K562 (cell line): ENCODE results near the gene TMEM126B. TPM values are rescaled to one million over a fixed set of nuclear protein-coding genes. Genes with fewer than 3 reads are reported as not detected.

Experiments used
- ATAC-seq: fragments of 200-7000 bp; cut with Tn5 transposase; 3 replicates; pipeline ENCODE4 v1.9.1; 2020; ENCODE audit warnings: moderate library complexity
- BruUV-seq: library from RNA; stranded (reverse); fragments of 400-500 nt; replicated peaks from 2 replicates; lab custom pipeline; 2021; lab: Mats Ljungman, UMichigan
- CTCF ChIA-PET: fragments of 300-600 bp; formaldehyde crosslinking; extraction: SDS; loops from one replicate; lab custom pipeline; 2021; ENCODE audit warnings: low intra/inter-chr PET ratio; lab: Yijun Ruan, JAX
- POLR2A ChIA-PET: fragments of 300-600, 350-650 bp; sonication (Branson Sonifier 250); formaldehyde crosslinking; extraction: SDS; loops from one replicate; lab custom pipeline; 2021; ENCODE audit warnings: antibody characterized with exemption, inconsistent platforms; lab: Yijun Ruan, JAX
- DNase-seq, 4 experiments: peaks; one replicate each; pipeline versions ENCODE4 v3.0.0 to v3.0.0-alpha.2; 2011 to 2018; ENCODE audit warnings: low spot score in 3 of 4, mixed read lengths in 3 of 4; ENCODE audit errors: extremely low read depth in 1 of 4
- FAIRE-seq: peaks from 2 replicates; lab custom pipeline; 2011; peaks lifted over from hg19 to GRCh38; lab: Jason Lieb, UNC
- H2AFZ ChIP-seq: 2 replicates; pipeline ENCODE4 v1.6.0; 2011; ENCODE audit warnings: low read depth, low read length, control low read depth, inconsistent platforms
- H3K27ac ChIP-seq: fragments of 200-600 bp; 3 replicates; pipeline ENCODE4 v1.8.0; 2011; ENCODE audit warnings: low read depth, mild to moderate bottlenecking, control low read depth, inconsistent platforms, low read length, moderate library complexity, mixed read lengths; ENCODE audit errors: extremely low read depth
- H3K27me3 ChIP-seq, 2 experiments: fragments of 300-600 bp in 1 of 2; 2 replicates in 1 of 2; 3 replicates in 1 of 2; pipeline versions ENCODE4 v1.6.0 to v1.8.0; 2011; ENCODE audit warnings: inconsistent platforms in 2 of 2, low read length in 2 of 2, mild to moderate bottlenecking in 1 of 2, mixed read lengths in 1 of 2, moderate library complexity in 1 of 2; ENCODE audit not compliant: control insufficient read depth in 2 of 2, insufficient read depth in 2 of 2
- H3K36me3 ChIP-seq: fragments of 300-600 bp; 3 replicates; pipeline ENCODE4 v1.8.0; 2011; ENCODE audit warnings: mild to moderate bottlenecking, low read length, inconsistent platforms; ENCODE audit not compliant: control insufficient read depth, insufficient read depth
- H3K4me1 ChIP-seq, 2 experiments: fragments of 200-600 bp in 1 of 2; replicated peaks in 1 of 2; 2 replicates in 1 of 2; 3 replicates in 1 of 2; pipeline versions ENCODE4 v1.5.1 to v1.8.0; 2011; ENCODE audit warnings: inconsistent platforms in 2 of 2, low read length in 2 of 2, mild to moderate bottlenecking in 1 of 2, mixed read lengths in 1 of 2, moderate library complexity in 1 of 2; ENCODE audit not compliant: control insufficient read depth in 2 of 2, insufficient read depth in 2 of 2
- H3K4me2 ChIP-seq: 2 replicates; pipeline ENCODE4 v1.6.1; 2011; ENCODE audit warnings: low read length, control low read depth, inconsistent platforms, mixed read lengths; ENCODE audit not compliant: insufficient read depth
- H3K4me3 ChIP-seq: fragments of 200-600 bp; sonication (generic), shearing (Covaris generic); 2 replicates; pipeline ENCODE4 v1.5.1; 2016; ENCODE audit warnings: control low read depth, inconsistent platforms
- H3K79me2 ChIP-seq: fragments of 200-600 bp; 3 replicates; pipeline ENCODE4 v1.8.0; 2011; ENCODE audit warnings: low read length, inconsistent platforms; ENCODE audit not compliant: control insufficient read depth, insufficient read depth
- H3K9ac ChIP-seq, 2 experiments: 2 replicates each; pipeline versions ENCODE4 v1.6.0 to v1.6.1; 2011; ENCODE audit warnings: low read depth in 2 of 2, low read length in 2 of 2, control low read depth in 1 of 2, inconsistent platforms in 1 of 2, mild to moderate bottlenecking in 1 of 2, mixed read lengths in 1 of 2; ENCODE audit not compliant: insufficient read depth in 1 of 2
- H3K9me1 ChIP-seq: one replicate; pipeline ENCODE4 v1.6.0; 2011; ENCODE audit warnings: inconsistent platforms, mild to moderate bottlenecking, low read length, moderate library complexity; ENCODE audit not compliant: control insufficient read depth, insufficient read depth
- H3K9me3 ChIP-seq: replicated peaks from 2 replicates; pipeline ENCODE4 v1.5.1; 2011; ENCODE audit warnings: low read depth, low read length, inconsistent platforms; ENCODE audit not compliant: control insufficient read depth, insufficient read depth
- H4K20me1 ChIP-seq: replicated peaks from 2 replicates; pipeline ENCODE4 v1.6.1; 2011; ENCODE audit warnings: low read length, inconsistent platforms, mixed read lengths; ENCODE audit not compliant: control insufficient read depth, insufficient read depth
- ATF7 ChIP-seq: fragments of 450-650 bp; IDR thresholded peaks from 2 replicates; pipeline ENCODE4 v1.7.1; 2014; ENCODE audit warnings: mild to moderate bottlenecking, moderate library complexity
- LEF1 ChIP-seq: fragments of 450-650 bp; IDR thresholded peaks from 2 replicates; pipeline ENCODE4 v1.6.1; 2016; ENCODE audit warnings: mild to moderate bottlenecking
- MEF2A ChIP-seq: IDR thresholded peaks from 2 replicates; pipeline ENCODE4 v1.6.1; 2011; ENCODE audit warnings: low read depth, mild to moderate bottlenecking, low read length, moderate library complexity; ENCODE audit not compliant: control insufficient read depth
- NFE2L1 ChIP-seq: fragments of 450-650 bp; IDR thresholded peaks from 2 replicates; pipeline ENCODE4 v1.6.1; 2016; ENCODE audit warnings: missing genetic modification characterization, low read depth, mild to moderate bottlenecking, missing compliant biosample characterization, moderate library complexity, borderline replicate concordance
- NR2C1 ChIP-seq, 2 experiments: fragments of 450-650 bp; IDR thresholded peaks; 2 replicates each; pipeline ENCODE4 v1.6.1; 2017; ENCODE audit warnings: mild to moderate bottlenecking in 2 of 2, antibody characterized with exemption in 1 of 2, inconsistent platforms in 1 of 2, missing compliant biosample characterization in 1 of 2, missing genetic modification characterization in 1 of 2
- POLR3A ChIP-seq: IDR thresholded peaks from 2 replicates; pipeline ENCODE4 v1.6.1; 2011; ENCODE audit warnings: borderline replicate concordance, mild to moderate bottlenecking, moderate library complexity; ENCODE audit not compliant: insufficient read length, insufficient read depth; ENCODE audit errors: extremely low read depth
- ZNF785 ChIP-seq: fragments of 250-450 bp; sonication (Bioruptor Pico); IDR thresholded peaks from 2 replicates; pipeline ENCODE4 v1.4.0; 2020; ENCODE audit warnings: mild to moderate bottlenecking
- WGBS: fragments of 100-300 bp; shearing (Covaris generic); methylation state at CpG from one replicate; pipeline ENCODE4 v1.1.6; 2016; ENCODE audit warnings: low coverage, mixed read lengths; ENCODE audit not compliant: insufficient coverage; ENCODE audit errors: missing lambda C conversion rate; 5-methylcytosine and 5-hydroxymethylcytosine counted together
- in situ Hi-C: fragments of 300-500 bp; cut with MboI; formaldehyde crosslinking; loops from 4 replicates; pipeline ENCODE4 v1.15.0; 2018; ENCODE audit warnings: inconsistent platforms, mixed read lengths
- intact Hi-C: fragments of 100-400 bp; cut with micrococcal nuclease; formaldehyde crosslinking; loops from 2 replicates; pipeline ENCODE4 v1.14.2; 2022
- polyA plus RNA-seq, 8 experiments: library from polyadenylated mRNA; depleted of rRNA in 4 of 8; stranded (reverse) in 5 of 8; unstranded in 3 of 8; fragments of >200 nt; fragmentation: Nextera tagmentation in 2 of 8; fragmentation: Illumina TruSeq in 1 of 8; extraction: Ambion mirVana in 2 of 8; extraction: Trizol in 1 of 8; gene quantifications; 2 replicates each; pipeline versions ENCODE4 v1.2.1 to v1.2.3, GENCODE V29; 2011 to 2014; ENCODE audit warnings: inconsistent platforms in 1 of 8, missing spikeins in 1 of 8
- total RNA-seq, 7 experiments: library from RNA; depleted of rRNA in 6 of 7; stranded (reverse); fragments of >200 nt in 6 of 7; fragmentation: Illumina TruSeq in 2 of 7; extraction: Trizol in 2 of 7; gene quantifications; 2 replicates each; pipeline versions ENCODE4 v1.2.1 to v1.2.3, GENCODE V29; 2011 to 2021; ENCODE audit warnings: low replicate concordance in 1 of 7
- TF ChIP-seq, protein P1 (sequence below): sonication (generic); formaldehyde crosslinking; IDR thresholded peaks from 2 replicates; pipeline ENCODE4 v1.8.0; 2022; ENCODE audit warnings: mild to moderate bottlenecking, missing genetic modification reagents
- TF ChIP-seq, protein P2 (sequence below), 2 experiments: fragments of 250-450 bp in 1 of 2; fragments of 450-650 bp in 1 of 2; sonication (Bioruptor Pico) in 1 of 2; IDR thresholded peaks; 2 replicates each; pipeline versions ENCODE4 v1.6.1 to v1.8.0; 2016 to 2021; ENCODE audit warnings: mild to moderate bottlenecking in 2 of 2, moderate library complexity in 2 of 2, missing compliant biosample characterization in 1 of 2, missing genetic modification characterization in 1 of 2
- TF ChIP-seq, protein P3 (sequence below), 2 experiments: fragments of 450-650 bp in 1 of 2; sonication (generic) in 1 of 2; formaldehyde crosslinking in 1 of 2; IDR thresholded peaks in 1 of 2; conservative IDR thresholded peaks in 1 of 2; 2 replicates each; pipeline versions ENCODE4 v1.6.1 to v1.8.1; 2016 to 2023; ENCODE audit warnings: mild to moderate bottlenecking in 2 of 2, moderate library complexity in 2 of 2, inconsistent platforms in 1 of 2, missing genetic modification reagents in 1 of 2

The TMEM126B gene
- total and polyA plus RNA-seq, 9 of the 15 experiments (the other 6 are each of a cell fraction or from before 2014, with no cell fraction given): 85.5 to 226 (median 164) TPM

DNA sequence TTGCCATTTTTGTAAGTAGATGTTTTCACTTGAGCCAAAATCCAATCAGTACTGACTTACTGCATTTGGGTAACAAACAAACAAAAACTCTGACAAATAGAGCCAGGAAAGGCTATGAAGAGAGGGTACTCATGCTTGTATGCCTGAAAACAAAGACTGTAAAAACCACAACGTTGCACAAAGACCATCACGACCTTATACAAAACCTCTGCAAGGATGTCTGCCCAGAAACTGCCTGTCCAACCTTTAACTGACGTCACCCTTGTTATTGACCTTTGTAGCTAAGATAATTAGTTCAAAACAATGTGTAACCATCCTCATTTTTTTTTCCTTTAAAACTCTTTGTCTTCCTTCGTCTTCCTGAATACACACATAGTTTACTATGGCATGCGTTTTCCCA is 37.3 kb downstream of the TMEM126B start:
- intact Hi-C loops: loop anchor here (10.0 kb wide), 2 partner anchors 509 to 579 kb away; partner anchors contain the start of gene EED
- peak overlapping the region; percentile 98 for H3K27ac ChIP-seq
- no TSS peak for BruUV-seq
- peaks cover 5 to 14% of the 10 kb centered on the region in 2 experiments; a peak in 3 of 5 replicates for H3K4me1 ChIP-seq
- peak overlapping the region in 1 of 2 experiments; percentile 98; a peak in 1 of 4 replicates for H3K9ac ChIP-seq
- WGBS: 41% methylated on average over 5 of the region's 5 CpGs
- peaks cover 16% of the 10 kb centered on the region for H4K20me1 ChIP-seq
- H2AFZ ChIP-seq: peak overlapping the region; percentile 99
- peak overlapping the region; percentile 95; the same call in 1 of the 2 replicates for H3K4me2 ChIP-seq
- H3K4me3 ChIP-seq: no peak overlapping the region
- H3K79me2 ChIP-seq: peaks cover 42% of the 10 kb centered on the region
- peaks cover 24% of the 10 kb centered on the region for H3K36me3 ChIP-seq
- no peaks in the 10 kb centered on the region for H3K27me3 ChIP-seq
- no peak for DNase-seq
- FAIRE-seq: no peak
- ChIA-PET CTCF (no interaction called here), POLR2A (interaction anchor here (1.5 to 1.7 kb wide), 2 partner anchors 9 to 27 kb away, joined by 4 to 5 read pairs; no protein-coding TSS in a partner anchor)
- no peaks in the 10 kb centered on the region for H3K9me3 ChIP-seq
- in situ Hi-C loops: no loop called here
- TF ChIP-seq LEF1 (no peak), NR2C1 (IDR thresholded peaks at IDR 0.05) (no peak), NR2C1 (tag; IDR thresholded peaks at IDR 0.05) (0 out of 2 replicates have a peak, but pooled peaks have one; percentile 28), MEF2A (no peak), NFE2L1 (tag) (no peak), ATF7 (peak; percentile 9; the same call in 1 of the 2 replicates), ZNF785 (no peak), POLR3A (no peak)
- TF ChIP-seq, protein P1, sequence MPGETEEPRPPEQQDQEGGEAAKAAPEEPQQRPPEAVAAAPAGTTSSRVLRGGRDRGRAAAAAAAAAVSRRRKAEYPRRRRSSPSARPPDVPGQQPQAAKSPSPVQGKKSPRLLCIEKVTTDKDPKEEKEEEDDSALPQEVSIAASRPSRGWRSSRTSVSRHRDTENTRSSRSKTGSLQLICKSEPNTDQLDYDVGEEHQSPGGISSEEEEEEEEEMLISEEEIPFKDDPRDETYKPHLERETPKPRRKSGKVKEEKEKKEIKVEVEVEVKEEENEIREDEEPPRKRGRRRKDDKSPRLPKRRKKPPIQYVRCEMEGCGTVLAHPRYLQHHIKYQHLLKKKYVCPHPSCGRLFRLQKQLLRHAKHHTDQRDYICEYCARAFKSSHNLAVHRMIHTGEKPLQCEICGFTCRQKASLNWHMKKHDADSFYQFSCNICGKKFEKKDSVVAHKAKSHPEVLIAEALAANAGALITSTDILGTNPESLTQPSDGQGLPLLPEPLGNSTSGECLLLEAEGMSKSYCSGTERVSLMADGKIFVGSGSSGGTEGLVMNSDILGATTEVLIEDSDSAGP (CRISPR knock-in tag): no peak
- TF ChIP-seq, protein P2, sequence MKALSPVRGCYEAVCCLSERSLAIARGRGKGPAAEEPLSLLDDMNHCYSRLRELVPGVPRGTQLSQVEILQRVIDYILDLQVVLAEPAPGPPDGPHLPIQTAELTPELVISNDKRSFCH (CRISPR knock-in tag; IDR thresholded peaks at IDR 0.05): no peak
- TF ChIP-seq, protein P2 (tag; IDR thresholded peaks at IDR 0.05): 0 out of 2 replicates have a peak, but pooled peaks have one; percentile 19
- TF ChIP-seq, protein P3, sequence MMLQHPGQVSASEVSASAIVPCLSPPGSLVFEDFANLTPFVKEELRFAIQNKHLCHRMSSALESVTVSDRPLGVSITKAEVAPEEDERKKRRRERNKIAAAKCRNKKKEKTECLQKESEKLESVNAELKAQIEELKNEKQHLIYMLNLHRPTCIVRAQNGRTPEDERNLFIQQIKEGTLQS (IDR thresholded peaks at IDR 0.05): peak; percentile 35; the same call in 1 of the 2 replicates
- TF ChIP-seq, protein P3 (CRISPR knock-in tag; conservative IDR thresholded peaks at IDR 0.05): no peak
- H3K9me1 ChIP-seq: no peaks in the 10 kb centered on the region
- no peak for ATAC-seq
